ENCODE results near the gene ARHGAP32.

- TF ChIP-seq, protein P1, sequence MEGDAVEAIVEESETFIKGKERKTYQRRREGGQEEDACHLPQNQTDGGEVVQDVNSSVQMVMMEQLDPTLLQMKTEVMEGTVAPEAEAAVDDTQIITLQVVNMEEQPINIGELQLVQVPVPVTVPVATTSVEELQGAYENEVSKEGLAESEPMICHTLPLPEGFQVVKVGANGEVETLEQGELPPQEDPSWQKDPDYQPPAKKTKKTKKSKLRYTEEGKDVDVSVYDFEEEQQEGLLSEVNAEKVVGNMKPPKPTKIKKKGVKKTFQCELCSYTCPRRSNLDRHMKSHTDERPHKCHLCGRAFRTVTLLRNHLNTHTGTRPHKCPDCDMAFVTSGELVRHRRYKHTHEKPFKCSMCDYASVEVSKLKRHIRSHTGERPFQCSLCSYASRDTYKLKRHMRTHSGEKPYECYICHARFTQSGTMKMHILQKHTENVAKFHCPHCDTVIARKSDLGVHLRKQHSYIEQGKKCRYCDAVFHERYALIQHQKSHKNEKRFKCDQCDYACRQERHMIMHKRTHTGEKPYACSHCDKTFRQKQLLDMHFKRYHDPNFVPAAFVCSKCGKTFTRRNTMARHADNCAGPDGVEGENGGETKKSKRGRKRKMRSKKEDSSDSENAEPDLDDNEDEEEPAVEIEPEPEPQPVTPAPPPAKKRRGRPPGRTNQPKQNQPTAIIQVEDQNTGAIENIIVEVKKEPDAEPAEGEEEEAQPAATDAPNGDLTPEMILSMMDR (IDR thresholded peaks at IDR 0.05) = no peak
- no peak for TF ChIP-seq POLR2A (IDR thresholded peaks at IDR 0.05)
Measured at GRCh38 chr11:129192150-129192549, at the start of gene ARHGAP32.
